Neural cell (in vitro differentiated cells): ENCODE results near the gene SVEP1. TPM values are rescaled to one million over a fixed set of nuclear protein-coding genes. Genes with fewer than 3 reads are reported as not detected.

Experiments
- H2AFZ ChIP-seq: fragments of 200-600, 300-800 bp; sonication (generic), shearing (Covaris generic); 2 replicates; pipeline ENCODE4 v1.6.0; 2014; ENCODE audit warnings: low read depth, mild to moderate bottlenecking, antibody characterized with exemption, low read length, moderate library complexity
- H3F3A ChIP-seq: fragments of 200-600 bp; shearing (Covaris generic); 2 replicates; pipeline ENCODE4 v1.6.1; 2016; ENCODE audit warnings: mild to moderate bottlenecking, moderate library complexity, mixed read lengths, antibody characterized with exemption, low read length; ENCODE audit not compliant: insufficient read depth, poor library complexity, severe bottlenecking
- H3K27ac ChIP-seq: fragments of 200-600, 300-800 bp; sonication (generic), shearing (Covaris generic); 2 replicates; pipeline ENCODE4 v1.5.1; 2014; ENCODE audit warnings: mild to moderate bottlenecking, low read length, moderate library complexity
- H3K27me3 ChIP-seq: fragments of 300-800, 200-600 bp; sonication (generic), shearing (Covaris generic); 2 replicates; pipeline ENCODE4 v1.6.0; 2014; ENCODE audit warnings: mild to moderate bottlenecking, low read depth, low read length, moderate library complexity; ENCODE audit not compliant: insufficient read depth
- H3K36me3 ChIP-seq: fragments of 300-800, 200-600 bp; sonication (generic), shearing (Covaris generic); 2 replicates; pipeline ENCODE4 v1.5.1; 2014; ENCODE audit warnings: mild to moderate bottlenecking, antibody characterized with exemption, low read length, moderate library complexity; ENCODE audit not compliant: insufficient read depth
- H3K4me2 ChIP-seq: fragments of 300-800, 200-600 bp; sonication (generic), shearing (Covaris generic); 2 replicates; pipeline ENCODE4 v1.6.0; 2014; ENCODE audit warnings: mild to moderate bottlenecking, low read length
- H3K4me3 ChIP-seq: fragments of 300-800, 200-600 bp; sonication (generic), shearing (Covaris generic); 2 replicates; pipeline ENCODE4 v1.5.1; 2014; ENCODE audit warnings: mild to moderate bottlenecking, low read length, moderate library complexity
- H3K79me2 ChIP-seq: fragments of 200-600 bp; shearing (Covaris generic); replicated peaks from 2 replicates; pipeline ENCODE4 v1.6.0; 2014; ENCODE audit warnings: mild to moderate bottlenecking, low read length, moderate library complexity; ENCODE audit not compliant: insufficient read depth
- H3K9ac ChIP-seq: fragments of 300-800, 200-600 bp; sonication (generic), shearing (Covaris generic); 2 replicates; pipeline ENCODE4 v1.6.1; 2016; ENCODE audit warnings: mild to moderate bottlenecking, low read length, mixed read lengths
- H3K9me2 ChIP-seq: fragments of 200-600 bp; shearing (Covaris generic); 2 replicates; pipeline ENCODE4 v1.6.1; 2016; ENCODE audit warnings: mild to moderate bottlenecking, low read length, mixed read lengths; ENCODE audit not compliant: insufficient read depth
- H3K9me3 ChIP-seq: fragments of 200-600, 300-800 bp; sonication (generic), shearing (Covaris generic); 2 replicates; pipeline ENCODE4 v1.6.1; 2016; ENCODE audit warnings: mild to moderate bottlenecking, mixed run types, low read length, moderate library complexity, mixed read lengths
- H4K20me1 ChIP-seq: fragments of 200-600 bp; shearing (Covaris generic); 2 replicates; pipeline ENCODE4 v1.6.1; 2016; ENCODE audit warnings: mild to moderate bottlenecking, mixed run types; ENCODE audit not compliant: insufficient read depth
- CTCF ChIP-seq: fragments of 450-650 bp; IDR thresholded peaks from 2 replicates; pipeline ENCODE4 v1.5.1; 2014; ENCODE audit warnings: antibody characterized with exemption, mild to moderate bottlenecking, moderate library complexity; ENCODE audit not compliant: poor library complexity, severe bottlenecking
- EP300 ChIP-seq: fragments of 450-650 bp; conservative IDR thresholded peaks from 2 replicates; pipeline ENCODE4 v1.6.1; 2014; ENCODE audit warnings: antibody characterized with exemption, mild to moderate bottlenecking, moderate library complexity; ENCODE audit not compliant: poor library complexity, severe bottlenecking
- EZH2 ChIP-seq: fragments of 200-600, 300-800 bp; shearing (Covaris generic), sonication (generic); IDR thresholded peaks from 2 replicates; pipeline ENCODE4 v1.6.1; 2014; ENCODE audit warnings: antibody characterized with exemption, low read length, borderline replicate concordance, mild to moderate bottlenecking; ENCODE audit not compliant: insufficient read depth, poor library complexity, severe bottlenecking
- MXI1 ChIP-seq: fragments of 450-650 bp; conservative IDR thresholded peaks from 2 replicates; pipeline ENCODE4 v1.6.1; 2014; ENCODE audit warnings: antibody characterized with exemption, mild to moderate bottlenecking; ENCODE audit not compliant: poor library complexity, severe bottlenecking
- POLR2AphosphoS5 ChIP-seq: IDR thresholded peaks from 2 replicates; pipeline ENCODE4 v1.6.1; 2012
- RAD21 ChIP-seq: fragments of 450-650 bp; conservative IDR thresholded peaks from 2 replicates; pipeline ENCODE4 v1.6.1; 2014; ENCODE audit warnings: antibody characterized with exemption, mild to moderate bottlenecking, moderate library complexity
- REST ChIP-seq: IDR thresholded peaks from 2 replicates; pipeline ENCODE4 v1.6.1; 2012; ENCODE audit warnings: borderline replicate concordance
- SMC3 ChIP-seq: fragments of 450-650 bp; conservative IDR thresholded peaks from 2 replicates; pipeline ENCODE4 v1.6.1; 2014; ENCODE audit warnings: antibody characterized with exemption, mild to moderate bottlenecking, moderate library complexity; ENCODE audit not compliant: poor library complexity
- TAF1 ChIP-seq: IDR thresholded peaks from 2 replicates; pipeline ENCODE4 v1.6.1; 2012; ENCODE audit warnings: low read depth
- polyA plus RNA-seq: library from polyadenylated mRNA; depleted of rRNA; stranded (reverse); fragments of >200 nt; gene quantifications from 2 replicates; pipeline ENCODE4 v1.2.3, GENCODE V29; 2014

SVEP1 gene
- polyA plus RNA-seq, 1 donor from 2014 or later = 0.10 TPM

- no peak overlapping the region for H3K4me2 ChIP-seq
- no peak overlapping the region for H2AFZ ChIP-seq
- no peaks in the 10 kb centered on the region for H3F3A ChIP-seq
- no peak overlapping the region for H3K4me3 ChIP-seq
- no peaks in the 10 kb centered on the region for H3K27me3 ChIP-seq
- H3K27ac ChIP-seq = no peak overlapping the region
- H3K9ac ChIP-seq = no peak overlapping the region
- no peaks in the 10 kb centered on the region for H3K79me2 ChIP-seq
- no peak for TF ChIP-seq SMC3
- TF ChIP-seq EZH2 = no peak
- no peaks in the 10 kb centered on the region for H3K9me2 ChIP-seq
- H4K20me1 ChIP-seq = no peaks in the 10 kb centered on the region
- no peaks in the 10 kb centered on the region for H3K9me3 ChIP-seq
- no peaks in the 10 kb centered on the region for H3K36me3 ChIP-seq
These were observed 190.3 kb downstream of the SVEP1 start for GRCh38 chr9:110389148-110389750.

- Histone ChIP-seq H3K36me3 (no peaks in the 10 kb centered on the region), H3K4me2 (no peak overlapping the region), H3K27ac (no peak overlapping the region), H2AFZ (no peak overlapping the region), H3K4me3 (no peak overlapping the region), H3K27me3 (no peaks in the 10 kb centered on the region), H3K9ac (no peak overlapping the region), H3K9me3 (no peaks in the 10 kb centered on the region), H3K79me2 (no peaks in the 10 kb centered on the region), H3K9me2 (no peaks in the 10 kb centered on the region), H3F3A (no peaks in the 10 kb centered on the region), H4K20me1 (no peaks in the 10 kb centered on the region)
- no peak for TF ChIP-seq EP300
- no peak for TF ChIP-seq REST
- TF ChIP-seq TAF1 = no peak
- no peak for TF ChIP-seq CTCF
- no peak for TF ChIP-seq MXI1
- TF ChIP-seq EZH2 = no peak
- TF ChIP-seq POLR2AphosphoS5 = no peak
- TF ChIP-seq SMC3 = no peak
- no peak for TF ChIP-seq RAD21
These were observed 196.1 kb downstream of the SVEP1 start for GRCh38 chr9:110383491-110383890.

GRCh38 chr9:110382731-110383130 is 196.8 kb downstream of the SVEP1 start:
- Histone ChIP-seq H3K9ac (no peak overlapping the region), H3K4me3 (no peak overlapping the region), H2AFZ (no peak overlapping the region), H3K9me2 (no peaks in the 10 kb centered on the region), H3K9me3 (no peaks in the 10 kb centered on the region), H3K79me2 (no peaks in the 10 kb centered on the region), H4K20me1 (no peaks in the 10 kb centered on the region), H3K4me2 (no peak overlapping the region), H3K27ac (no peak overlapping the region), H3F3A (no peaks in the 10 kb centered on the region), H3K36me3 (no peaks in the 10 kb centered on the region), H3K27me3 (no peaks in the 10 kb centered on the region)
- TF ChIP-seq CTCF = no peak
- TF ChIP-seq REST = no peak
- TF ChIP-seq RAD21 = no peak
- no peak for TF ChIP-seq TAF1
- no peak for TF ChIP-seq POLR2AphosphoS5
- no peak for TF ChIP-seq EZH2
- no peak for TF ChIP-seq EP300
- no peak for TF ChIP-seq SMC3
